HG02970 (cell line): ENCODE data around the gene ZNF652.

Experiments
- ATAC-seq: cut with Tn5 transposase; IDR thresholded peaks from one replicate; pipeline ENCODE4 v1.9.1; 2021; ENCODE audit warnings: mild to moderate bottlenecking, moderate library complexity, moderate number of reproducible peaks; ENCODE audit not compliant: unreplicated experiment, low FRiP score

ZNF652 gene

GRCh38 chr17:49360796-49361128 lies 1.3 kb downstream of the ZNF652 start:
- no peak for ATAC-seq

GRCh38 chr17:49359990-49360795 lies 1.9 kb downstream of the ZNF652 start:
- no peak for ATAC-seq

- ATAC-seq: no peak
Observed at GRCh38 chr17:49358641-49359247, 3.3 kb downstream of the ZNF652 start.

- no peak for ATAC-seq
Observed at GRCh38 chr17:49357516-49357915, 4.5 kb downstream of the ZNF652 start.

- no peak for ATAC-seq
Observed at GRCh38 chr17:49356320-49356719, 5.7 kb downstream of the ZNF652 start.

- ATAC-seq: no peak
Observed at GRCh38 chr17:49353607-49354006, 8.4 kb downstream of the ZNF652 start.

- ATAC-seq: no peak
Observed at GRCh38 chr17:49352587-49353154, 9.4 kb downstream of the ZNF652 start.

- no peak for ATAC-seq
Observed at GRCh38 chr17:49351572-49352140, 10.4 kb downstream of the ZNF652 start.

GRCh38 chr17:49349541-49349940 lies 12.5 kb downstream of the ZNF652 start:
- ATAC-seq: no peak

- no peak for ATAC-seq
Observed at GRCh38 chr17:49344914-49345313, 17.1 kb downstream of the ZNF652 start.

GRCh38 chr17:49343273-49343672 lies 18.8 kb downstream of the ZNF652 start:
- no peak for ATAC-seq

GRCh38 chr17:49342575-49342936 lies 19.5 kb downstream of the ZNF652 start:
- ATAC-seq: peak; percentile 39

GRCh38 chr17:49341356-49341755 lies 20.7 kb downstream of the ZNF652 start:
- ATAC-seq: no peak

- no peak for ATAC-seq
Observed at GRCh38 chr17:49339354-49339753, 22.7 kb downstream of the ZNF652 start.

GRCh38 chr17:49338883-49339282 lies 23.2 kb downstream of the ZNF652 start:
- no peak for ATAC-seq

- no peak for ATAC-seq
Observed at GRCh38 chr17:49337884-49338283, 24.2 kb downstream of the ZNF652 start.

GRCh38 chr17:49334744-49335512 lies 27.1 kb downstream of the ZNF652 start:
- ATAC-seq: no peak

- ATAC-seq: no peak
Observed at GRCh38 chr17:49333804-49334203, 28.2 kb downstream of the ZNF652 start.

- ATAC-seq: no peak
Observed at GRCh38 chr17:49327835-49328784, 33.9 kb downstream of the ZNF652 start.

GRCh38 chr17:49325980-49326379 lies 36.1 kb downstream of the ZNF652 start:
- no peak for ATAC-seq
